H1 (cell line): ENCODE measurements around the gene AMZ1. TPM values are rescaled to one million over a fixed set of nuclear protein-coding genes. Genes with fewer than 3 reads are reported as not detected.
A peak's percentile ranks its signal among the peaks of the same experiment; 100 is the strongest.

Experiments
- CHD7 ChIP-seq: fragments of 300-600 bp; sonication (generic); IDR thresholded peaks from 2 replicates; pipeline ENCODE4 v1.7.1; 2012; ENCODE audit warnings: low read length, moderate library complexity, mild to moderate bottlenecking, inconsistent platforms; ENCODE audit not compliant: insufficient replicate concordance
- CTBP2 ChIP-seq: IDR thresholded peaks from 2 replicates; pipeline ENCODE4 v1.7.0; 2011; ENCODE audit warnings: borderline replicate concordance, mild to moderate bottlenecking, moderate library complexity, mixed read lengths, low read length; ENCODE audit not compliant: insufficient read depth, insufficient read length
- RAD21 ChIP-seq, 2 experiments: IDR thresholded peaks in 1 of 2; conservative IDR thresholded peaks in 1 of 2; 2 replicates each; pipeline ENCODE4 v1.6.1; 2011; ENCODE audit warnings: low read depth in 2 of 2, low read length in 2 of 2, improper control_type of control experiment in 1 of 2, inconsistent platforms in 1 of 2, mild to moderate bottlenecking in 1 of 2, moderate library complexity in 1 of 2
- TAF7 ChIP-seq: optimal IDR thresholded peaks from 2 replicates; pipeline ENCODE3; 2011; ENCODE audit warnings: low read depth, mild to moderate bottlenecking, inconsistent platforms, low read length, moderate library complexity, borderline replicate concordance
- polyA plus RNA-seq, 7 experiments: library from polyadenylated mRNA; depleted of rRNA in 3 of 7; stranded (reverse) in 5 of 7; unstranded in 2 of 7; fragments of >200 nt in 5 of 7; fragments of 200-250 nt in 2 of 7; gene quantifications; 1 replicate in 5 of 7; 2 replicates in 1 of 7; 4 replicates in 1 of 7; pipeline versions ENCODE4 v1.2.1 to v1.2.3, GENCODE V29; 2011 to 2013; ENCODE audit warnings: missing spikeins in 2 of 7, mixed read lengths in 2 of 7
- total RNA-seq: library from RNA; stranded (reverse); fragmentation: NEBNext Ultra II Directional; extraction: Animal tissue kit (Norgen Biotek cat#: 25700); gene quantifications from 2 replicates; pipeline ENCODE4 v1.2.1, GENCODE V29; 2021

AMZ1 gene
- total and polyA plus RNA-seq, 2 of the 8 experiments (the other 6 are each of a cell fraction or from before 2014, with no cell fraction given) = 0.59 to 1.4 TPM

- TF ChIP-seq CHD7 (no peak), TAF7 (no peak), RAD21 (IDR thresholded peaks at IDR 0.05 in 1 of 2, conservative IDR thresholded peaks at IDR 0.05 in 1 of 2; ENCODE audit: low read depth in 2 of 2, low read length in 2 of 2) (peak; percentile 30 to 57; a peak in 3 of 4 replicates), CTBP2 (no peak)
- TF ChIP-seq, all 59 proteins: peak for 2
Measured at GRCh38 chr7:2643386-2644219, 44.4 kb upstream of the AMZ1 start (continued).
